Neuron (in vitro differentiated cells): ENCODE data around the gene PHLDB2.
A peak's percentile ranks its signal among the peaks of the same experiment; 100 is the strongest.

Experiments used
- H2AFZ ChIP-seq: one replicate; pipeline ENCODE4 v1.6.1; 2013; ENCODE audit warnings: low read depth, mild to moderate bottlenecking, inconsistent platforms, low read length, moderate library complexity
- H3K27me3 ChIP-seq: one replicate; pipeline ENCODE4 v1.6.1; 2013; ENCODE audit warnings: low read length; ENCODE audit not compliant: insufficient read depth
- H3K36me3 ChIP-seq: one replicate; pipeline ENCODE4 v1.6.1; 2013; ENCODE audit warnings: low read length; ENCODE audit not compliant: insufficient read depth
- H3K4me1 ChIP-seq: one replicate; pipeline ENCODE4 v1.6.1; 2013; ENCODE audit warnings: low read length; ENCODE audit not compliant: insufficient read depth
- H3K4me3 ChIP-seq: 2 replicates; pipeline ENCODE4 v1.5.1; 2013; ENCODE audit warnings: mild to moderate bottlenecking, low read length, moderate library complexity
- H3K9me3 ChIP-seq: one replicate; pipeline ENCODE4 v1.6.1; 2013; ENCODE audit warnings: low read length

Gene PHLDB2

DNA sequence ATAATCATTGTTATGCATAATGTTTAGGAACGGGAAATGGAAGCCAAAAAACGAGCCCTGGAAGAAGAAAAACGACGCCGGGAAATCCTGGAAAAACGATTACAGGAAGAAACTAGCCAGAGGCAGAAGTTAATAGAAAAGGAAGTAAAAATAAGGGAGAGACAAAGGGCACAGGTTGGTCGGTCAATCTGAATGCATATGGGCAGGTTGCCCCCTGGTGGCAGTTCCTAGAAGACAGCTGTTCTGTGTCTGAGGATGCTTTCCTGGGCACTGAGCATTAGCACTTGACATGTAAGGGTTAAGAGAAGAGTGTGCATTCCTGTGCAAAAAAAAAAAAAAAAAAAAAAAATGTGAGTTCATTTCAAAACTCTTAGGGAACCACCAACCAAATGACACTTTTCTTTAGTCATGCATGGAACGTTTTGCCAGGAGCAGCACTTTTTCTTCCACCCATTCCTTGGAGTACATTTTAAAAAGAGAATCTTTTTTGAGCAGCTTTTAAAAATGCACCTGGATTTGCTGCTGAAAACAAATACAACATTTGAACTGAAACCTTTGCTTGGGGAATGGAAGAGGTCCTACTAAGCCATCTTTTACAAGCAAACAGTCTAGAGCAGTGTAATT lies 108.7 kb downstream of the PHLDB2 start:
- Histone ChIP-seq H3K36me3 (no peaks in the 10 kb centered on the region), H2AFZ (no peak overlapping the region), H3K4me1 (peaks cover 18% of the 10 kb centered on the region), H3K4me3 (no peak overlapping the region), H3K27me3 (no peaks in the 10 kb centered on the region), H3K9me3 (no peaks in the 10 kb centered on the region)

DNA sequence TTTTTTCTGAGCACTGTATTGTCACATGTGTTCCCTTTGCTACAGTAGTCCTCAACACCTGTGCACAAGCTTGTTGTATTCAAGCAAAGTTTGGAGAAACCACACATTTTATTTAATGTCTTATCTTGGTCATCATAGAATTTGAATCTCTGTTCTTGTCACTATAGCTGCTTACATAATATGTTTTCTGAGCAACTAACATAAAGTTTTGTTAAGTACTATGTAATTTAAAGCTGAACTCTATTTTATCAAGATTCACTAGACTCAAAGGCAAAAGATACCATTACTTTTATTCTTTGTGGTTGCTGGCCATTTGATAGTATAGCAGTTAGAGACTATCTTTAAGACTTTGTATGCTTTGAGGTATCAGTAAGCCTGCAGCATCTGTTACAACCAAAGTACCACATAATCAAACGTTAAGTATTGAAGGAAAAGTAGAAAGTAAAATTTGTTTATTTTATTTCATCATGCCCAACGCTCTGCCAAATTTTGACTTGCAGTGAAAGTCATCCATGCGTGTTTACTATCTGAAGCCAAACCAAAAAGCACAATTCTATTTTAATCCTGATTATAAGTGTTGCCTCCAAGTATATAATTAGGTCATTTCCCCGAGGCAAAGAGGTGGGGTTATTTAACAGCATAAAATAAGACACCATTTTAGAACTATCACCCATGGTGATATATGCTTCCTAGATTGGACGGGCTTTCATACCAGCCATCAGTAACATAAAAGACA lies 109.4 kb downstream of the PHLDB2 start:
- Histone ChIP-seq H3K27me3 (no peaks in the 10 kb centered on the region), H3K9me3 (no peaks in the 10 kb centered on the region), H3K4me3 (no peak overlapping the region), H3K4me1 (peaks cover 18% of the 10 kb centered on the region), H2AFZ (no peak overlapping the region), H3K36me3 (no peaks in the 10 kb centered on the region)

DNA sequence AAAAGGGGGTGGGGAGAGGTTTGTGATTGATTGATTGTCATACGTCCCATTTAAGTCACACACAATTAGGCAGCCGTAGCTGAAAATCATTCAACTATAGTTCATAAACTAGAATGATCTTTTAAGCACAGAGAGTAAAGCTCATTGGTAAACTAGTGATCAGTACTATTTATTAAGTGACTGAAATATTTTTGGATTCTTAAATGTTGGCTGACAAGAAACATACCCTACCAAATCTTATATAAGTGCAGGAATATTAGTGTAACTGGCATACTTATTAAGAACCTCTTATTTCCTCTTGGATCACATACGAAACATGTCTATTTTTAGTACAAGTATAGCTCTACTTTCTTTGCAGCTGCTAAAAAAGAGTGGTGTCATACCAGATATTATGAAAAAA lies 111.3 kb downstream of the PHLDB2 start:
- H3K4me3 ChIP-seq, result no peak overlapping the region
- H2AFZ ChIP-seq, result no peak overlapping the region
- peaks cover 18% of the 10 kb centered on the region for H3K4me1 ChIP-seq
- no peaks in the 10 kb centered on the region for H3K9me3 ChIP-seq
- H3K27me3 ChIP-seq, result no peaks in the 10 kb centered on the region
- H3K36me3 ChIP-seq, result no peaks in the 10 kb centered on the region

GRCh38 chr3:111971533-111972130 lies 112.6 kb downstream of the PHLDB2 start:
- H2AFZ ChIP-seq, result peak overlapping the region; percentile 13
- no peaks in the 10 kb centered on the region for H3K27me3 ChIP-seq
- H3K36me3 ChIP-seq, result no peaks in the 10 kb centered on the region

DNA sequence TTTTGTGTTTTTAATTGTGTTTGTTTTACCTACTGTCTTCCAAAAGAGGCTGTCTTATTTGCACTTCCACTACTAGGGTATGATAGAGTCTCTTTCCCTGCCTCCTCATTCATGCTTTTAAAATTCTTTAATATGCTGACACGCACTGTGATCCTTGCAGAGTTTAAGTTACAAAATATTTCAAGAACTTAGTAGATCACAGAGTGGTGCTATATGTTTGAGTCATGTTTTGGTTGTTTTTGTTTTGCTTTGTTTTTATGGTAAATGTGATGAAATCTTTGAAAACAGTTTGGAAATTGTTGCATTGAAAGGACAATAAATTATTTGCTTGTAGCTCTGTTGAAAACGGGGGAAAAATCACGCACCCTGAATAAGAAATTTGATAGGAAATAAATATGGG lies 113.8 kb downstream of the PHLDB2 start:
- Histone ChIP-seq H3K27me3 (no peaks in the 10 kb centered on the region), H3K4me3 (no peak overlapping the region), H3K36me3 (no peaks in the 10 kb centered on the region), H2AFZ (no peak overlapping the region), H3K9me3 (no peaks in the 10 kb centered on the region), H3K4me1 (peaks cover 15% of the 10 kb centered on the region)

More at GRCh38 chr3:111971533-111972130, 112.6 kb downstream of the PHLDB2 start:
- H3K4me3 ChIP-seq, result no peak overlapping the region
- H3K9me3 ChIP-seq, result no peaks in the 10 kb centered on the region
- peaks cover 18% of the 10 kb centered on the region for H3K4me1 ChIP-seq

- Histone ChIP-seq H3K4me1 (peaks cover 19% of the 10 kb centered on the region), H3K36me3 (no peaks in the 10 kb centered on the region), H2AFZ (no peak overlapping the region), H3K4me3 (no peak overlapping the region), H3K9me3 (no peaks in the 10 kb centered on the region), H3K27me3 (no peaks in the 10 kb centered on the region)
These were observed 116.1 kb downstream of the PHLDB2 start for GRCh38 chr3:111975131-111975530.

- no peaks in the 10 kb centered on the region for H3K27me3 ChIP-seq
- H3K9me3 ChIP-seq, result no peaks in the 10 kb centered on the region
- no peak overlapping the region for H2AFZ ChIP-seq
- no peak overlapping the region for H3K4me3 ChIP-seq
- no peaks in the 10 kb centered on the region for H3K36me3 ChIP-seq
- peaks cover 21% of the 10 kb centered on the region for H3K4me1 ChIP-seq
These were observed 117.2 kb downstream of the PHLDB2 start for GRCh38 chr3:111976254-111976653.

DNA sequence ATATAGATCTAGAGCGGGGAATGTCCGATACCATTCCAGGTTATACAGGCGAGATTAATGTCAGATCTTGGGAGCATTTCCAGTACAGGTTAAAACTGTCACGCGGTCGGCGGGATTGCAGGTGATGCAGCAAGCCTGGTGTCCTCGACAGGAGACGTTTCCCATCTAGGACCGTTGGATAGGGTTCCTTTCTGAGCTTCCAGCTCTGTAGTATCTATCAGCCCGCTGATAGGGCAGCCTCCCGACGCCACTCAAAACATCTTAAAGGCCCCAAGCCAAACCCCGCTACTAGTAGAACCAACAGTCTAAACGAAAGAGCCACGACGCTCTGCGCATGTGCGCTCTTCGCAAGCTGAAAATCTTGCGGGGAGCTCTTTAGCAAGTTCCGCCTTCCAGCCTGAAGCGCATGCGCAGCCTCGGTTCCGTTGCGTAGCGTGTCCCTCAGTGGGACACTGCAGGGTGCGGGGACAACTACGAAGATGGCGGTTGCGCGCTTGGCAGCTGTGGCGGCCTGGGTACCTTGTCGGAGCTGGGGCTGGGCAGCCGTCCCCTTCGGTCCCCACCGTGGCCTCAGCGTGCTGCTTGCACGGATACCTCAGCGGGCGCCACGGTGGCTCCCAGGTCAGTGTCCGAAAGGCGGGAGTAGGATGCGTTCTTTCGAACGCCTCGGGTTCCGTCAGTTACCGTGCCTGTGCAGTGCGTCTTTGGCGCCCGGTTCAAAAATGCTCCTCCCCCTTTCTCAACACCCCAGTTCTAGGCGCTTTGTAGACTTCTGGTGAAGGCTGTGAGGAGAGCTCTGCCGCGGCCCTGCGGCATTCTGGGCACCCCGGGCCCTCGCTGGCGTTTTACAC lies 119.7 kb downstream of the PHLDB2 start, which contains the start of gene ABHD10:
Gene ABHD10, plus strand, starts transcription at position 444 of the 851 bp plus-strand sequence. Its CDS starts 36 bp downstream, at position 480.
- H3K9me3 ChIP-seq, result no peaks in the 10 kb centered on the region
- peaks cover 11% of the 10 kb centered on the region for H3K36me3 ChIP-seq
- H2AFZ ChIP-seq, result peak within 1 kb of the TSS; percentile 63
- H3K27me3 ChIP-seq, result no peaks in the 10 kb centered on the region
- peaks cover 24% of the 10 kb centered on the region for H3K4me1 ChIP-seq
- peak within 1 kb of the TSS; percentile 77 for H3K4me3 ChIP-seq

DNA sequence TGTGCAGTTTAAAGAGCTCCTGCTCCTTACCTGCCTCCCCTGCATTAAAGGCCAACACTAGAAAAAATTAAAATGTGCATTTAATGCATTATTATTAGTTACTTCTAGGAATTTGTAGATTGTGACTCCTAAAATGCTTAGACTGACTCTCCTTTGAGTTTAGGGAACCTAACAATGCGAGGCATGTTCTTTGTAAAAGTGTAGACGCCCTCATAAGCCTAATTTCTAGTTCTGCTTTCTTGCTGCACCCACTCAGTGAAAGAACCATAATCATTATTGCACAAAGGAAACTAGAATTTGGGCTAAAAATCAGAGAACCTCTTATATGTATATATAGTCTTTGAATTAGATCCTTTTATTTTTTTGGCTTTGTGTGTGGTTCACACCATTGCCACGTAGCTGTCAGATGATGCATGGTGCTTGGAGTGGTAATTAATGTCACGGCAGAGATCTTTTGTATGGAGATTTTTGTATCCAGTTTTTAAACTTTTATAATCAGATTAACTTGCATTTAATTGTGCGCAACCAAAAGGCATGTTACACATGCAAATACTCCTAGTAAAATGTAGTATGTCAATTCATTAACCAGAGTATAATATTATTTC lies 120.5 kb downstream of the PHLDB2 start:
- Histone ChIP-seq H3K4me1 (peaks cover 24% of the 10 kb centered on the region), H2AFZ (peak overlapping the region; percentile 63), H3K36me3 (peaks cover 17% of the 10 kb centered on the region), H3K9me3 (no peaks in the 10 kb centered on the region), H3K27me3 (no peaks in the 10 kb centered on the region), H3K4me3 (peak overlapping the region; percentile 77)

DNA sequence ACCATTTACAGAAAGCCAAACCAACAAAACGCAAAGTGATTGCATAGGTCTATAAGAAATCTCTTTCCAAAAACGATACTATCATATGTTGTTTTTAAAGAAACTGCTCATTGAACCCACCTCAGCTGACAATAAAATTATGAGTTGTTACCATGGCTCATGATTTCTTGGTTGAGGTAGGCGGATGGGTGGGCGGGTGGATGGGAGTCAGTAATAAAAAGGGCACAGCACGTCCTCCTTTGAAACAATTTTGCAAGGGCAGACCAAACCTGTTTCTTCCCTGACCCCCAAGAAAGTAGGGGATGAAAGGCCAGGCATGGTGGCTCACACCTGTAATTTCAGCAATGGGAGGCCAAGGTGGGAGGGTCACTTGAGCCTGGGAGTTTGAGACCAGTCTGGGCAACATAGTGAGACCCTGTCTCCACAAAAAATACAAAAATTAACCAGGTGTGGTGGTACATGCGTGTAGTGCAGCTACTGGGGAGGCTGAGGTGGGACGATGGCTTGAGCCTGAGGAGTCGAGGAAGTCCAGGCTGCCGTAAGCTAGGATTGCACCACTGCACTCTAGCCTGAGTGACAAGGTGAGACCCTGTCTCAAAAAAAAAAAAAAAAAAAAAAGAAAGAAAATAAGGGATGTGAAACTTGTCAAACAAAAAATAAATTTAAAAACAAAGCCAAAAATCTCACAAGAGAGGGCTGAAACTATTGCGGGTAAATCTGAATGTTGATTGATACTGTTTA lies 121.8 kb downstream of the PHLDB2 start:
- Histone ChIP-seq H3K27me3 (no peaks in the 10 kb centered on the region), H3K9me3 (no peaks in the 10 kb centered on the region), H2AFZ (no peak overlapping the region), H3K36me3 (peaks cover 28% of the 10 kb centered on the region), H3K4me3 (peak overlapping the region; percentile 77), H3K4me1 (peaks cover 24% of the 10 kb centered on the region)

DNA sequence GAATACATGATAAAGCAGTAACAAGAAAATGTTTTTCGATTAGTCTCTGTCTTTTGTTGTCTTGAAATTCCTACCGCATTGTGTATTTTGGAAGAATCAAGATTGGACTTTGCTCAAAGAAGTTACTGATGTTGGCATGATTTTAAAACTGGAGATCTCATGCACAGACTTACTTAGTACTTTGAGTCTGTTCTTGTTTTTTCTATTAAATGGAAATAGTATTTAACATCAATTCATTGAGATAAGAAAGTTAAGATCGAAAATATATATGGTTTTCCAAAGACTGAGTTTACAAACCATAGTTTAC lies 122.3 kb downstream of the PHLDB2 start:
- no peaks in the 10 kb centered on the region for H3K27me3 ChIP-seq
- H3K4me1 ChIP-seq, result peaks cover 24% of the 10 kb centered on the region
- peaks cover 34% of the 10 kb centered on the region for H3K36me3 ChIP-seq
- no peak overlapping the region for H2AFZ ChIP-seq
- H3K9me3 ChIP-seq, result no peaks in the 10 kb centered on the region
- H3K4me3 ChIP-seq, result no peak overlapping the region

DNA sequence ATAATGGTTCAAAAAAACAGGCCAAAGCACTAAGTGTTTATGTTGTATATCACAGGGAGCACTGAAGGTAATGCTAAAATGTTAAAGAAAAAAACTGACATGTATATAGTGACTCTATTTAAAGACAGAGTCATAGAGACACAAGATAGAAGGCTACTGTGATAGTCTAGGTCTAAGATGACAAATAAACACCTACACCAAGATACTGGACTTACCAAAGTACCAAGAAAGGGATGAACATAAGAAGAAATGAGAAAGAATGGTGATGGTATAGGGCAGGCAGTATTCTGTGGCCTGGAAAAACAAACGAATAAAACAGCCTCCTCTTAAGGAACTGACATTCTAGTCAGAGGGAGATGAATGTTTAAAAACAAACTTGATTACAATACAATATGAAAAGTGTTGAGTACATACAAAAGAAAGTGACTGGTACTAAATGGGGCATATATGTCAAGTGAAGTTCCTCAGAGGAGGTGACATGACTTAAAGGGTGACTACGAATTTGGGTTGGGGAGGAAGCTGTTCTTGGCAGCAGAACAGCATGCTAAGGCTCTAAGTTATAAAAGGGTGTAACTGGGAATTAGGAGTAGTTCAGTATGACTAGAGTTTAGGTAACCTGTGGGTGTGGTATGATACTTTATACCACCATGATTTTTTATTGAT lies 125.7 kb downstream of the PHLDB2 start:
- Histone ChIP-seq H3K4me3 (no peak overlapping the region), H2AFZ (no peak overlapping the region), H3K36me3 (peaks cover 63% of the 10 kb centered on the region), H3K27me3 (no peaks in the 10 kb centered on the region), H3K9me3 (no peaks in the 10 kb centered on the region), H3K4me1 (peaks cover 24% of the 10 kb centered on the region)
